Smooth muscle cell (in vitro differentiated cells): ENCODE data around the gene VN1R5. TPM values are rescaled to one million over a fixed set of nuclear protein-coding genes. Genes with fewer than 3 reads are reported as not detected.

ENCODE experiments used
- DNase-seq: peaks from one replicate; lab custom pipeline; 2025; ENCODE audit not compliant: unreplicated experiment; lab: John Stamatoyannopoulos, UW
- H2AFZ ChIP-seq: fragments of 200-600 bp; sonication (generic); 2 replicates; pipeline ENCODE4 v1.6.0; 2016; ENCODE audit warnings: antibody characterized with exemption, low read depth, mild to moderate bottlenecking
- H3F3A ChIP-seq: fragments of 200-600 bp; sonication (generic); 2 replicates; pipeline ENCODE4 v1.6.0; 2017; ENCODE audit warnings: antibody characterized with exemption, low read depth
- H3K27ac ChIP-seq: fragments of 200-600 bp; sonication (generic); 2 replicates; pipeline ENCODE4 v1.5.1; 2016; ENCODE audit warnings: low read depth, mild to moderate bottlenecking
- H3K27me3 ChIP-seq: fragments of 200-600 bp; sonication (generic); 2 replicates; pipeline ENCODE4 v1.6.1; 2016; ENCODE audit warnings: low read depth, mild to moderate bottlenecking
- H3K36me3 ChIP-seq: fragments of 200-600 bp; sonication (generic); 2 replicates; pipeline ENCODE4 v1.5.1; 2016; ENCODE audit warnings: low read depth
- H3K4me1 ChIP-seq: fragments of 200-600 bp; sonication (generic); 2 replicates; pipeline ENCODE4 v1.5.1; 2016; ENCODE audit warnings: low read depth
- H3K4me2 ChIP-seq: fragments of 200-600 bp; sonication (generic); 2 replicates; pipeline ENCODE4 v1.6.0; 2016; ENCODE audit warnings: mild to moderate bottlenecking
- H3K4me3 ChIP-seq: fragments of 200-600 bp; sonication (generic); 2 replicates; pipeline ENCODE4 v1.5.1; 2016; ENCODE audit warnings: mild to moderate bottlenecking
- H3K79me2 ChIP-seq: fragments of 200-600 bp; sonication (generic); 2 replicates; pipeline ENCODE4 v1.6.0; 2016; ENCODE audit warnings: low read depth, mild to moderate bottlenecking
- H3K9ac ChIP-seq: fragments of 200-600 bp; sonication (generic); 2 replicates; pipeline ENCODE4 v1.6.0; 2016; ENCODE audit warnings: low read depth
- H3K9me3 ChIP-seq: fragments of 200-600 bp; sonication (generic); replicated peaks from 2 replicates; pipeline ENCODE4 v1.5.1; 2016; ENCODE audit warnings: low read depth
- H4K20me1 ChIP-seq: fragments of 200-600 bp; sonication (generic); 2 replicates; pipeline ENCODE4 v1.6.0; 2016; ENCODE audit warnings: low read depth
- CTCF ChIP-seq: fragments of 200-600 bp; sonication (generic); IDR thresholded peaks from 2 replicates; pipeline ENCODE4 v1.5.1; 2017; ENCODE audit warnings: borderline replicate concordance, mild to moderate bottlenecking, antibody characterized with exemption; ENCODE audit not compliant: insufficient read depth, poor library complexity, severe bottlenecking
- WGBS: methylation state at CpG from one replicate; pipeline ENCODE4 v1.1.7; 2016; ENCODE audit warnings: low lambda C conversion rate; 5-methylcytosine and 5-hydroxymethylcytosine counted together
- polyA plus RNA-seq: library from polyadenylated mRNA; unstranded; fragments of >200 nt; fragmentation: Nextera tagmentation; extraction: Ambion mirVana; gene quantifications from 2 replicates; pipeline ENCODE4 v1.2.1, GENCODE V29; 2016
- total RNA-seq: library from RNA; depleted of rRNA; stranded (reverse); fragments of >200 nt; gene quantifications from 2 replicates; pipeline ENCODE4 v1.2.3, GENCODE V29; 2014

The VN1R5 gene
- total and polyA plus RNA-seq, 2 experiments from 2014 or later, result not detected

DNA sequence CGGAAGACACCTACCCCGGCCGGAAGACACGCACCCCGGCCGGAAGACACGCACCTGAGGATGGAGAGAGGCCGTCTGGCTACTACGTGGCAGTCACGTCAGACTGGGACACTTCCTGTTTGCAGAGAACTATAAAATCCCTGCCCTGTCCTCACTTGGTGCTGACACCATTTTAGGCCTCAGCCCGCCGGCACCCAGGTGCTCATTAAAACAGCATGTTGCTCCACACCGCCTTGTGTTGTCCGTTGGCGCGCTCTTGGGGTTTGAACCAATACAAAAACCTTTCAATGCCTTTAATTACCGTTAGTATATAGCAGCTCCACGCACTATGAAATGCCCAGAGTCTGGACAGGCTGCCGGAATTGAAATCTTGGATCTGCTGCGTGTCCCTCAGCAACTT lies 34.7 kb downstream of the VN1R5 start:
- WGBS, result 95% methylated on average over 20 of the region's 20 CpGs
- TF ChIP-seq CTCF, result no peak
- Histone ChIP-seq H3K36me3 (no peaks in the 10 kb centered on the region), H3K9me3 (no peaks in the 10 kb centered on the region), H3K79me2 (no peaks in the 10 kb centered on the region), H3K27ac (no peak overlapping the region), H3K4me2 (no peak overlapping the region), H3K9ac (no peak overlapping the region), H2AFZ (no peak overlapping the region), H4K20me1 (no peaks in the 10 kb centered on the region), H3K4me1 (peaks cover 22% of the 10 kb centered on the region), H3K27me3 (no peaks in the 10 kb centered on the region), H3K4me3 (no peak overlapping the region), H3F3A (no peaks in the 10 kb centered on the region)
- DNase-seq, result no peak

GRCh38 chr1:247291161-247291560 lies 35.3 kb downstream of the VN1R5 start:
- peaks cover 22% of the 10 kb centered on the region for H3K4me1 ChIP-seq
- H3K4me2 ChIP-seq, result no peak overlapping the region
- no peak overlapping the region for H3K9ac ChIP-seq
- no peaks in the 10 kb centered on the region for H3K36me3 ChIP-seq
- no peaks in the 10 kb centered on the region for H4K20me1 ChIP-seq
- H3F3A ChIP-seq, result no peaks in the 10 kb centered on the region
- H3K27ac ChIP-seq, result no peak overlapping the region
- no peak for TF ChIP-seq CTCF
- H2AFZ ChIP-seq, result no peak overlapping the region
- no peaks in the 10 kb centered on the region for H3K27me3 ChIP-seq
- H3K79me2 ChIP-seq, result no peaks in the 10 kb centered on the region
- H3K9me3 ChIP-seq, result no peaks in the 10 kb centered on the region
- no peak overlapping the region for H3K4me3 ChIP-seq
- 93% methylated on average over 9 of the region's 9 CpGs for WGBS
- no peak for DNase-seq

- Histone ChIP-seq H3K79me2 (no peaks in the 10 kb centered on the region), H3K9ac (no peak overlapping the region), H3K4me3 (no peak overlapping the region), H3K9me3 (no peaks in the 10 kb centered on the region), H3K36me3 (no peaks in the 10 kb centered on the region), H3K27me3 (no peaks in the 10 kb centered on the region), H3K27ac (no peak overlapping the region), H3F3A (no peaks in the 10 kb centered on the region), H4K20me1 (no peaks in the 10 kb centered on the region), H3K4me2 (no peak overlapping the region), H2AFZ (no peak overlapping the region), H3K4me1 (peaks cover 22% of the 10 kb centered on the region)
- no peak for TF ChIP-seq CTCF
- WGBS, result 75% methylated on average over 17 of the region's 17 CpGs
- no peak for DNase-seq
Measured at GRCh38 chr1:247291833-247292561, 36.1 kb downstream of the VN1R5 start.

DNA sequence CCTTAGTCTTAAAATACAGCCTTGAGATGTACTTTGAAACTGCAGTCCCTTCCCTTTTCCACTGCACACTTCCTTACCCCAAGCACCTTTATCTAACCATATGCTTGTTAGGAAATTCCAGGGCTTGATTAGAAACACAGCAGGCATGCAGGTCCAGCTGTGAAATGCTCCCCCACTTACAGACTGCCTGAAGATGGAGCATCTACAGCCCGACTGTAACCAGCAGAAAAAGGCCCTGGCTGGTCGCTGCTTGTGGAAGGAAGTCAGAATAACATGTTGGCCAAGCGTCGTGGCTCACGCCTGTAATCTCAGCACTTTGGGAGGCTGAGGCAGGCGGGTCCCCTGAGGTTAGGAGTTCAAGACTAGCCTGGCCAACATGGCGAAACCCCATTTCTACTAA lies 37.2 kb downstream of the VN1R5 start:
- H3K4me2 ChIP-seq, result no peak overlapping the region
- H3K79me2 ChIP-seq, result no peaks in the 10 kb centered on the region
- H2AFZ ChIP-seq, result no peak overlapping the region
- WGBS, result 56% methylated on average over 7 of the region's 7 CpGs
- H3F3A ChIP-seq, result no peaks in the 10 kb centered on the region
- no peak overlapping the region for H3K4me3 ChIP-seq
- H3K9ac ChIP-seq, result no peak overlapping the region
- peaks cover 22% of the 10 kb centered on the region for H3K4me1 ChIP-seq
- no peak overlapping the region for H3K27ac ChIP-seq
- TF ChIP-seq CTCF, result no peak
- H3K36me3 ChIP-seq, result no peaks in the 10 kb centered on the region
- no peaks in the 10 kb centered on the region for H3K27me3 ChIP-seq
- H4K20me1 ChIP-seq, result no peaks in the 10 kb centered on the region
- H3K9me3 ChIP-seq, result no peaks in the 10 kb centered on the region
- DNase-seq, result no peak
